IMR-90 (cell line): ENCODE measurements around the gene CLCN6. TPM values are rescaled to one million over a fixed set of nuclear protein-coding genes. Genes with fewer than 3 reads are reported as not detected.

Experiments
- ATAC-seq: fragments of 200-7000 bp; cut with Tn5 transposase; 2 replicates; pipeline ENCODE4 v1.9.1; 2020; ENCODE audit warnings: low read depth, mild to moderate bottlenecking, moderate library complexity
- BruUV-seq: library from RNA; stranded (reverse); fragments of 400-500 nt; replicated peaks from 2 replicates; lab custom pipeline; 2021; lab: Mats Ljungman, UMichigan
- CTCF ChIA-PET: fragments of 300-600 bp; formaldehyde crosslinking; extraction: SDS; loops from one replicate; lab custom pipeline; 2021; ENCODE audit warnings: antibody characterized with exemption; lab: Yijun Ruan, JAX
- POLR2A ChIA-PET: fragments of 300-600 bp; sonication (Branson Sonifier 250); formaldehyde crosslinking; loops from one replicate; lab custom pipeline; 2022; ENCODE audit warnings: antibody characterized with exemption; ENCODE audit not compliant: unreplicated experiment; lab: Charles Lee
- DNase-seq: peaks from one replicate; pipeline ENCODE4 v3.0.0; 2013
- H2AFZ ChIP-seq: replicated peaks from 2 replicates; pipeline ENCODE3; 2013; ENCODE audit warnings: low read length, mild to moderate bottlenecking; ENCODE audit not compliant: poor library complexity
- H2AK5ac ChIP-seq: 2 replicates; pipeline ENCODE4 v1.6.1; 2013; ENCODE audit warnings: low read depth, low read length, inconsistent platforms
- H2AK9ac ChIP-seq: replicated peaks from 2 replicates; pipeline ENCODE3; 2013; ENCODE audit warnings: mild to moderate bottlenecking, low read depth, low read length, moderate library complexity; ENCODE audit not compliant: poor library complexity
- H2BK120ac ChIP-seq: 2 replicates; pipeline ENCODE4 v1.6.1; 2013; ENCODE audit warnings: low read depth, low read length, inconsistent platforms
- H2BK15ac ChIP-seq: 3 replicates; pipeline ENCODE4 v1.6.1; 2013; ENCODE audit warnings: low read depth, low read length, inconsistent platforms
- H2BK20ac ChIP-seq: 2 replicates; pipeline ENCODE4 v1.6.1; 2013; ENCODE audit warnings: low read depth, mild to moderate bottlenecking, inconsistent platforms, low read length, moderate library complexity
- H2BK5ac ChIP-seq: 2 replicates; pipeline ENCODE4 v1.6.1; 2013; ENCODE audit warnings: mild to moderate bottlenecking, low read depth, low read length, inconsistent platforms; ENCODE audit not compliant: poor library complexity, severe bottlenecking
- H3K14ac ChIP-seq: replicated peaks from 2 replicates; pipeline ENCODE4 v1.6.1; 2013; ENCODE audit warnings: low read depth, low read length, inconsistent platforms
- H3K18ac ChIP-seq: 2 replicates; pipeline ENCODE4 v1.6.1; 2013; ENCODE audit warnings: low read depth, low read length, control low read depth
- H3K23ac ChIP-seq: 2 replicates; pipeline ENCODE4 v1.6.1; 2013; ENCODE audit warnings: low read depth, low read length, inconsistent platforms
- H3K27ac ChIP-seq: 2 replicates; pipeline ENCODE4 v1.5.1; 2013; ENCODE audit warnings: mild to moderate bottlenecking, control low read depth, low read length; ENCODE audit not compliant: insufficient read depth
- H3K27me3 ChIP-seq: 2 replicates; pipeline ENCODE4 v1.6.1; 2013; ENCODE audit warnings: low read length; ENCODE audit not compliant: control insufficient read depth, insufficient read depth
- H3K36me3 ChIP-seq: 2 replicates; pipeline ENCODE4 v1.6.1; 2013; ENCODE audit warnings: low read length, mixed read lengths; ENCODE audit not compliant: control insufficient read depth, insufficient read depth
- H3K4ac ChIP-seq: 2 replicates; pipeline ENCODE4 v1.6.1; 2013; ENCODE audit warnings: low read depth, low read length, inconsistent platforms
- H3K4me1 ChIP-seq: 2 replicates; pipeline ENCODE4 v1.6.1; 2013; ENCODE audit warnings: low read length, mixed read lengths; ENCODE audit not compliant: control insufficient read depth, insufficient read depth
- H3K4me2 ChIP-seq: 2 replicates; pipeline ENCODE4 v1.6.1; 2013; ENCODE audit warnings: low read depth, mild to moderate bottlenecking, control low read depth, low read length, moderate library complexity
- H3K4me3 ChIP-seq: 2 replicates; pipeline ENCODE4 v1.5.1; 2013; ENCODE audit warnings: low read depth, mild to moderate bottlenecking, control low read depth, low read length, moderate library complexity; ENCODE audit not compliant: insufficient read depth
- H3K56ac ChIP-seq: 2 replicates; pipeline ENCODE4 v1.6.1; 2013; ENCODE audit warnings: low read length, inconsistent platforms; ENCODE audit not compliant: insufficient read depth; ENCODE audit errors: extremely low read depth
- H3K79me1 ChIP-seq, 2 experiments: 2 replicates each; pipeline ENCODE4 v1.6.1; 2013; ENCODE audit warnings: low read length in 2 of 2, inconsistent platforms in 1 of 2, low read depth in 1 of 2
- H3K9ac ChIP-seq: 2 replicates; pipeline ENCODE4 v1.6.1; 2013; ENCODE audit warnings: low read depth, low read length, control low read depth
- H3K9me1 ChIP-seq: 2 replicates; pipeline ENCODE4 v1.6.1; 2013; ENCODE audit warnings: low read length, inconsistent platforms; ENCODE audit not compliant: insufficient read depth
- H3K9me3 ChIP-seq: 2 replicates; pipeline ENCODE4 v1.6.1; 2013; ENCODE audit warnings: low read length; ENCODE audit not compliant: control insufficient read depth, insufficient read depth
- H4K20me1 ChIP-seq: 2 replicates; pipeline ENCODE4 v1.6.1; 2013; ENCODE audit warnings: low read length, inconsistent platforms; ENCODE audit not compliant: insufficient read depth
- H4K5ac ChIP-seq: 2 replicates; pipeline ENCODE4 v1.6.1; 2013; ENCODE audit warnings: mild to moderate bottlenecking, low read depth, low read length, control low read depth
- H4K8ac ChIP-seq, 2 experiments: 2 replicates each; pipeline ENCODE4 v1.6.1; 2013; ENCODE audit warnings: low read depth in 2 of 2, low read length in 2 of 2, control low read depth in 1 of 2, inconsistent platforms in 1 of 2
- H4K91ac ChIP-seq: 2 replicates; pipeline ENCODE4 v1.6.1; 2013; ENCODE audit warnings: low read depth, low read length, inconsistent platforms; ENCODE audit not compliant: insufficient read depth
- BHLHE40 ChIP-seq: fragments of 150-350 bp; IDR thresholded peaks from 2 replicates; pipeline ENCODE4 v1.6.1; 2016; ENCODE audit warnings: mild to moderate bottlenecking, low read depth, low read length
- CEBPB ChIP-seq: IDR thresholded peaks from 2 replicates; pipeline ENCODE4 v1.6.1; 2012; ENCODE audit warnings: low read depth, low read length, improper control_type of control experiment
- CHD1 ChIP-seq: IDR thresholded peaks from 2 replicates; pipeline ENCODE4 v1.6.1; 2012; ENCODE audit warnings: low read depth, low read length, improper control_type of control experiment
- FOS ChIP-seq: fragments of 150-350 bp; IDR thresholded peaks from 2 replicates; pipeline ENCODE4 v1.6.1; 2016; ENCODE audit warnings: low read depth, low read length
- MAFK ChIP-seq: IDR thresholded peaks from 2 replicates; pipeline ENCODE4 v1.6.1; 2012; ENCODE audit warnings: low read depth, low read length, improper control_type of control experiment
- MAZ ChIP-seq: IDR thresholded peaks from 2 replicates; pipeline ENCODE4 v1.6.1; 2012; ENCODE audit warnings: low read depth, mild to moderate bottlenecking, low read length, improper control_type of control experiment, moderate library complexity, borderline replicate concordance
- MXI1 ChIP-seq: IDR thresholded peaks from 2 replicates; pipeline ENCODE4 v1.6.1; 2012; ENCODE audit warnings: low read depth, mild to moderate bottlenecking, low read length, moderate library complexity, borderline replicate concordance
- NFE2L2 ChIP-seq: fragments of 150-350 bp; IDR thresholded peaks from 2 replicates; pipeline ENCODE4 v1.6.1; 2016; ENCODE audit warnings: low read depth, mild to moderate bottlenecking, low read length
- POLR2A ChIP-seq: IDR thresholded peaks from 2 replicates; pipeline ENCODE4 v1.6.1; 2012; ENCODE audit warnings: mild to moderate bottlenecking, low read depth, low read length
- RAD21 ChIP-seq: IDR thresholded peaks from 2 replicates; pipeline ENCODE4 v1.6.1; 2012; ENCODE audit warnings: low read length, improper control_type of control experiment
- RFX5 ChIP-seq: IDR thresholded peaks from 2 replicates; pipeline ENCODE4 v1.8.0; 2012; ENCODE audit warnings: low read depth, mild to moderate bottlenecking, low read length, moderate library complexity
- SMC3 ChIP-seq: fragments of 150-350 bp; IDR thresholded peaks from 2 replicates; pipeline ENCODE4 v1.6.1; 2016; ENCODE audit warnings: low read depth, mild to moderate bottlenecking, antibody characterized with exemption, low read length, moderate library complexity
- USF2 ChIP-seq: fragments of 150-350 bp; IDR thresholded peaks from 2 replicates; pipeline ENCODE4 v1.6.1; 2017; ENCODE audit warnings: mild to moderate bottlenecking, antibody characterized with exemption, low read length, low read depth
- WGBS, 2 experiments: methylation state at CpG; one replicate each; pipeline versions ENCODE4 v1.1.5 to v1.1.7; 2013; ENCODE audit warnings: missing lambda C conversion rate in 2 of 2; ENCODE audit not compliant: insufficient read length in 1 of 2; ENCODE audit errors: extremely low coverage in 2 of 2; 5-methylcytosine and 5-hydroxymethylcytosine counted together
- dilution Hi-C: fragments of 300-500 bp; cut with HindIII; formaldehyde crosslinking; loops from one replicate; pipeline ENCODE4 v1.14.3; 2018; ENCODE audit warnings: low sequenced_read_pairs; ENCODE audit not compliant: unreplicated experiment
- in situ Hi-C: fragments of 300-500 bp; cut with MboI; formaldehyde crosslinking; loops from 3 replicates; pipeline ENCODE4 v1.14.3; 2019; ENCODE audit warnings: low sequenced_read_pairs, inconsistent platforms, mixed read lengths
- intact Hi-C: fragments of 100-400 bp; cut with micrococcal nuclease; formaldehyde crosslinking; loops from 2 replicates; pipeline ENCODE4 v1.10.0; 2022
- polyA plus RNA-seq, 3 experiments: library from polyadenylated mRNA; depleted of rRNA; stranded (reverse); fragments of >200 nt; gene quantifications; 2 replicates each; pipeline ENCODE4 v1.2.3, GENCODE V29; 2012; ENCODE audit warnings: low replicate concordance in 1 of 3
- total RNA-seq: library from RNA; depleted of rRNA; stranded (reverse); fragments of >200 nt; gene quantifications from 2 replicates; pipeline ENCODE4 v1.2.3, GENCODE V29; 2012
- TF ChIP-seq, protein P1 (sequence below): fragments of 150-350 bp; IDR thresholded peaks from 2 replicates; pipeline ENCODE4 v1.6.1; 2016; ENCODE audit warnings: low read depth, mild to moderate bottlenecking, low read length, moderate library complexity, borderline replicate concordance
- TF ChIP-seq, protein P2 (sequence below): conservative IDR thresholded peaks from 2 replicates; pipeline ENCODE4 v1.5.1; 2012; ENCODE audit warnings: mild to moderate bottlenecking, low read depth, low read length, improper control_type of control experiment

Gene CLCN6
- total and polyA plus RNA-seq, 2 of the 4 experiments (the other 2 are of a cell fraction), result 4.1 to 10.6 TPM

DNA sequence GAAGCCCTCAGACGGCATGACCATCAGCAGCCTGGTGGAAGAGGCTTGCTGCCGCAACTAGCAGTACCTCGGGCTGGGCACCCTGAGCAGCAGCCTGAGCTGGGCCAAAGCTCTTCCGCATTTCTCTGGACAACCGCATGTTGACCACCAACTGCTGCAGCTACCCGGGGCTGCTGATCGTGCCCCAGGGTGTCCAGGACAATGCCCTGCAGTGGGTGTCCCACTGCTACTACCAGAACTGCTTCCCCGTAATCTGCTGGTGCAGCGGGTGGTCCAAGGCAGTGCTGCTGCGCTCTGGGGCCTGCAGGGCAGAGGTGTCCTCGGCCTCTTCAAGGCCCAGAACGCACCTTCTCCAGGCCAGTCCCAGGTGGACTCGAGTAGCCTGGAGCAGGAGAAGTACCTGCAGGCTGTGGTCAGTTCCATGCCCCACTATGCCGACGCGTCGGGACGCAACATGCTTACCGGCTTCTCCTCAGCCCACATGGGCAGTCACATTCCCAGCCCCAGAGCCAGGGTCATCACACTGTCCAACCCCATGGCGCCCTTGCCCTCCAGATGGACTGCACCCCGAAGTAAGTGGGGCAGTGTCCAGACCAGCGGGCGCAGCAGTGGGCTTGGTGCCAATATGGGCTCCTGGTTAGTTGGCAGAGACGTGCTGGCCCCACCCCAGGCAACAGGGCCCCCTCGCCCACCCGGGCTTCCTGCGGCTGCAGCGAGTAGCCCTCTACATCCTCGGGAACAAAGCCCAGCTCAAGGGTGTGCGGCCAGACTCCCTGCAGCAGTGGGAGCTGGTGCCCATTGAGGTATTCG is 72.3 kb downstream of the CLCN6 start:
- Histone ChIP-seq H3K36me3 (no peaks in the 10 kb centered on the region), H3K56ac (no peak overlapping the region), H2BK120ac (no peak overlapping the region), H2AFZ (no peak overlapping the region), H4K5ac (no peak overlapping the region), H3K27ac (no peak overlapping the region), H3K9me3 (no peaks in the 10 kb centered on the region; the same call in 1 of the 2 replicates), H2AK9ac (no peak overlapping the region), H3K4me2 (no peak overlapping the region), H3K79me1 (no peaks in the 10 kb centered on the region), H4K91ac (no peak overlapping the region), H2BK20ac (no peak overlapping the region), H3K27me3 (peaks cover 64% of the 10 kb centered on the region), H3K9me1 (no peaks in the 10 kb centered on the region), H2BK15ac (no peak overlapping the region), H3K4me3 (no peak overlapping the region), H3K14ac (no peak overlapping the region), H3K18ac (no peak overlapping the region), H2AK5ac (no peak overlapping the region), H2BK5ac (no peak overlapping the region), H3K4me1 (no peaks in the 10 kb centered on the region), H4K8ac (no peak overlapping the region), H3K23ac (no peak overlapping the region), H4K20me1 (no peaks in the 10 kb centered on the region), H3K9ac (no peak overlapping the region), H3K4ac (no peak overlapping the region)
- intact Hi-C loops (no loop called here), dilution Hi-C loops (no loop called here), in situ Hi-C loops (no loop called here)
- no TSS peak for BruUV-seq
- DNase-seq (no peak), ATAC-seq (no peak)
- TF ChIP-seq MAFK, result no peak
- TF ChIP-seq MXI1, result no peak
- TF ChIP-seq NFE2L2, result no peak
- no peak for TF ChIP-seq POLR2A
- TF ChIP-seq BHLHE40, result no peak
- no peak for TF ChIP-seq USF2
- no peak for TF ChIP-seq FOS
- no peak for TF ChIP-seq RFX5
- TF ChIP-seq SMC3, result no peak
- TF ChIP-seq CEBPB, result no peak
- TF ChIP-seq, protein P1, sequence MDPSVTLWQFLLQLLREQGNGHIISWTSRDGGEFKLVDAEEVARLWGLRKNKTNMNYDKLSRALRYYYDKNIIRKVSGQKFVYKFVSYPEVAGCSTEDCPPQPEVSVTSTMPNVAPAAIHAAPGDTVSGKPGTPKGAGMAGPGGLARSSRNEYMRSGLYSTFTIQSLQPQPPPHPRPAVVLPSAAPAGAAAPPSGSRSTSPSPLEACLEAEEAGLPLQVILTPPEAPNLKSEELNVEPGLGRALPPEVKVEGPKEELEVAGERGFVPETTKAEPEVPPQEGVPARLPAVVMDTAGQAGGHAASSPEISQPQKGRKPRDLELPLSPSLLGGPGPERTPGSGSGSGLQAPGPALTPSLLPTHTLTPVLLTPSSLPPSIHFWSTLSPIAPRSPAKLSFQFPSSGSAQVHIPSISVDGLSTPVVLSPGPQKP, result no peak
- TF ChIP-seq RAD21, result no peak
- TF ChIP-seq CHD1, result no peak
- TF ChIP-seq, protein P2, sequence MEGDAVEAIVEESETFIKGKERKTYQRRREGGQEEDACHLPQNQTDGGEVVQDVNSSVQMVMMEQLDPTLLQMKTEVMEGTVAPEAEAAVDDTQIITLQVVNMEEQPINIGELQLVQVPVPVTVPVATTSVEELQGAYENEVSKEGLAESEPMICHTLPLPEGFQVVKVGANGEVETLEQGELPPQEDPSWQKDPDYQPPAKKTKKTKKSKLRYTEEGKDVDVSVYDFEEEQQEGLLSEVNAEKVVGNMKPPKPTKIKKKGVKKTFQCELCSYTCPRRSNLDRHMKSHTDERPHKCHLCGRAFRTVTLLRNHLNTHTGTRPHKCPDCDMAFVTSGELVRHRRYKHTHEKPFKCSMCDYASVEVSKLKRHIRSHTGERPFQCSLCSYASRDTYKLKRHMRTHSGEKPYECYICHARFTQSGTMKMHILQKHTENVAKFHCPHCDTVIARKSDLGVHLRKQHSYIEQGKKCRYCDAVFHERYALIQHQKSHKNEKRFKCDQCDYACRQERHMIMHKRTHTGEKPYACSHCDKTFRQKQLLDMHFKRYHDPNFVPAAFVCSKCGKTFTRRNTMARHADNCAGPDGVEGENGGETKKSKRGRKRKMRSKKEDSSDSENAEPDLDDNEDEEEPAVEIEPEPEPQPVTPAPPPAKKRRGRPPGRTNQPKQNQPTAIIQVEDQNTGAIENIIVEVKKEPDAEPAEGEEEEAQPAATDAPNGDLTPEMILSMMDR, result no peak
- no peak for TF ChIP-seq MAZ
- CTCF ChIA-PET, result no interaction called here
- 78% methylated on average over 22 of the region's 31 CpGs; no CpG with 5 or more reads in 1 of the 2 experiments for WGBS, 2 experiments
- POLR2A ChIA-PET, result no interaction called here
